HL-60/S4 treated with retinoic acid at 250 ng/mL for 4 days and 3 days (cell line): ENCODE results near the gene ATP5PD.

Source experiments
- in situ Hi-C: fragments of 300-500 bp; cut with MboI; formaldehyde crosslinking; loops from 2 replicates; pipeline ENCODE4 v1.7.0; 2022; ENCODE audit warnings: low sequenced_read_pairs

Gene ATP5PD

GRCh38 chr17:75001915-75002843 is 44.6 kb downstream of the ATP5PD start:
- in situ Hi-C loops, result no loop called here

- in situ Hi-C loops, result no loop called here
These were observed 47.2 kb downstream of the ATP5PD start for GRCh38 chr17:74999523-74999922.

- in situ Hi-C loops, result no loop called here
These were observed 48.0 kb downstream of the ATP5PD start for GRCh38 chr17:74998783-74999182.

- in situ Hi-C loops, result no loop called here
These were observed 50.9 kb downstream of the ATP5PD start for GRCh38 chr17:74995847-74996246.

- in situ Hi-C loops, result no loop called here
These were observed 52.3 kb downstream of the ATP5PD start for GRCh38 chr17:74994440-74994839.

- in situ Hi-C loops, result no loop called here
These were observed 54.5 kb downstream of the ATP5PD start for GRCh38 chr17:74992223-74992622.

- in situ Hi-C loops, result no loop called here
These were observed 56.1 kb downstream of the ATP5PD start for GRCh38 chr17:74990581-74991105.
